Activated naive CD4-positive, alpha-beta T cell treated with Interleukin-2 at 50 U/mL for 16 hours (primary cell): ENCODE results near the gene HPCA.
"Not testable (repeated sequence)": the region's sequence is repeated elsewhere in the genome, so short reads cannot be mapped to it uniquely, and the experiment has no call there.

Experiments
- DNase-seq: peaks from one replicate; pipeline ENCODE4 v3.0.0-alpha.2; 2020

HPCA gene

DNA sequence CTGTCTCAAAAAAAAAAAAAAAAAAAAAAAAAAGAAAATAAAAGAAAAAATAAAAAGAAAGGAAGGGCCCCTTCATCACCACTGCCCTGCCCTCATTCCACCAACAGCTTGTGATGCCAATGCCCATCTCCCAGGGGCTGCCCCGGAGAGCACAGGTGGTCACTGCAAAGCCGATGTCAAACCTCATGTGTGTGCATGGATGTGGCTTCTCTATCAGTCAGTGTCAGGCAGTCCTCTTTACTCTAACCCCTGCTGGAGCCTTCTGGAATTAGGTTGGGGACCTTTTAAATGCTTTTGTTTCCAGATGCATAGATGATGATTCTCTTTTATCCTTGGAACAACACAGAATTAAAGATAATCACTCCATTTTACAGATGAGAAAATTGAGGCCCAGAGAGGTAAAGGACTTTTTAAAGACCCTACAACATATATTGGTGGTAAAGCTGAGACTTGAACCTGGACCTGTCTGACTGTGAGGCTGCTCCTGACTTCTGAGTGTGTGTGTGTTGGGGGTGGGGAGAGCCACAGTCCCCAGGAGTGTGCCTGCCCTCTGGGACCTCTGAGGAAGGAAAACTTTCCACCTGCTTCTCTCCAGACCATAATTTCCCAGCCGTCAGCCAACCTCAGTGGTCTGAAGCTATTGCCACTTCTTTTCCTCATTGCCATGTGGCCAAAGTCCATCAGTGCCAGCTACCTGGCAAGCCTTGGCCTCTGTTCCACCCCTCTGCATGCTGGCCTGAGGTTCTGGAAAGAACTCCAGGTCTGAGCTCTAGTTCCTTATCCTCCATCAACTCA, 17.9 kb downstream of the HPCA start:
- no peak for DNase-seq

DNA sequence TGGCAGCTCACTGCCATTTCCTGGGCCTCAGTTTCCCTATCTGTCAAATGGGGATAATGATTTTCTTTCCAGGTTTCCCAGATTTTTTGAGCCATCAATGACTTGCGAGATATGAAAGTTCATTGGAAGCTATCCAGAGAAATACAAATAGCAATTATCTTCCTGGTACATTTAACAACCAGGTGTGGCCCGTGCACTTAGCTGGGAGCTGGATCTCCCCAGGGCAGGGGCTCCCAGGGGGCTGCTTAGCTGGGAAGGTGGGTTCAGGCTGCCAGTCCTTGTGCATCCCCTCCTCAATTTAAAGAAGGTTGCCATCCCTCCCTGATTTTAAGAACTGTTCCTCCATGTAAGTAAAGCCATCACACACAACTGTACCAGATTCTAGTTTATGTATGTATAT, 18.5 kb downstream of the HPCA start:
- no peak for DNase-seq

DNA sequence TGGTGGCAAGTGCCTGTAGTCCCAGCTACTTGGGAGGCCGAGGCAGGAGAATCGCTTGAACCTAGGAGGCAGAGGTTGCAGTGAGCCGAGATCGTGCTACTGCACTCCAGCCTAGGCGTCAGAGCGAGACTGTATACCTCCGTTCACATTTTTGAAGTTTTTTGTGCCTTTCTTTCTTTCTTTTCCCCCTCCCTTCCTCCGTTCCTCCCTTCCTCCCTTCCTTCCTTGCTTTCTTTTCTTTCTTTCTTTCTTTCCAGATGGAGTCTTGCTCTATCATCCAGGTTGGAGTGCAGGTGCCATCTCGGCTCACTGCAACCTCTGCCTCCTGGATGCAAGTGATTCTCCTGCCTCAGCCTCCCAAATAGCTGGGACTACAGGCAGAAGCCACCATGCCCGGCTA, 19.3 kb downstream of the HPCA start:
- not testable (repeated sequence) for DNase-seq

DNA sequence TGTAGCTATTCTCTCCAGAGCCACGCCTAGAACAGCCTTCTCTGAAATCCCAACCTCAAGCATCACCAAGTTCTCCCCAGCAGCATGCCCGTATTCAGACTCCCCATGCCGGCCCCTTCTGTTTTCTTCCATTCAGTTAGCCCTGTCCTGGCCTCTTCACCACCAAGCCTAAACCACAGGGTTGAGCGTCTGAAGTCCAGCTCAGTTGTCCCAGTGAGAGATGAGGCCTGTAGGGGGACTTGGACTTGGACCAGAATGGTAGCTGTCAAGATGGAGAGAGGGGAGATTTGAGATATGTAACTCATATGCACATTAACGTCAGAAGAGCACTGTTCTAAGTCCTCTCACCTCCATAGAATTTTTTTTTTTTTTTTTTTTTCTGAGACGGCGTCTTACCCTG, 20.4 kb downstream of the HPCA start:
- no peak for DNase-seq

DNA sequence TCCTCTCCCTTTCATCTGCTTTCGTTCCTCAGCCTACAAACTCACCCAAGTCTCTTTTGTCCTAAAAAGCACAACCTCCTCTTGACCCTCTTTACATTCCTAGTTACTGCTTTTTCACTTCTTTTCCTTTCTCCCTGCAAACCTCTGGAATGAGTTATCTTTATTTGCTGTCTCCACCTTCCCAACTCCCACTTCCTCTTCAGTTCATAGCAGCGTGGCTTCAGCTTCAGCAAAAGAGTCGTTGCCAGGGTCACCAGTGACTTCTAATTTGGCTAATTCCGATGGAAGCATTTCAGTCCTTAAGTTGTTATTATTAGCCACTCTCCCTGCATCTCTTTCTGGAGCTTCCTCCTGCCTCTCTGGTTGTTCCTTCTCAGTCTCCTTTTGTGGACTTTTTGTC, 21.1 kb downstream of the HPCA start:
- DNase-seq: no peak

DNA sequence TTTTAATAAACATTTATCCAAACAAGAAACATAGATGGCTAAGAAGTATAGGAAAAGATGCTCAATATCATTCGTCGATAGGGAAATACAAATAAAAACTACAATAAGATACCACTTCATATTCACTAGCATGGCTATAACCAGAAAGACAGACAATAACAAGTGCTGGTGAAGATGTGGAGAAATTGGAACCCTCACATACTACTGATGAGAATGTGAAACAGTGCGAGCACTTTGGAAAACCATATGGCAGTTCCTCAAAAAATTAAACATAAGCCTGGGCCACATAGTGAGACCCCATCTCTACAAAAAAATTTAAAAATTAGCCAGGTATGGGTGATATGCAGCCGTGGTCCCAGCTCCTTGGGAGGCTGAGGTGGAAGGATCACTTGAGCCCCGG, 24.0 kb downstream of the HPCA start:
- DNase-seq: no peak

DNA sequence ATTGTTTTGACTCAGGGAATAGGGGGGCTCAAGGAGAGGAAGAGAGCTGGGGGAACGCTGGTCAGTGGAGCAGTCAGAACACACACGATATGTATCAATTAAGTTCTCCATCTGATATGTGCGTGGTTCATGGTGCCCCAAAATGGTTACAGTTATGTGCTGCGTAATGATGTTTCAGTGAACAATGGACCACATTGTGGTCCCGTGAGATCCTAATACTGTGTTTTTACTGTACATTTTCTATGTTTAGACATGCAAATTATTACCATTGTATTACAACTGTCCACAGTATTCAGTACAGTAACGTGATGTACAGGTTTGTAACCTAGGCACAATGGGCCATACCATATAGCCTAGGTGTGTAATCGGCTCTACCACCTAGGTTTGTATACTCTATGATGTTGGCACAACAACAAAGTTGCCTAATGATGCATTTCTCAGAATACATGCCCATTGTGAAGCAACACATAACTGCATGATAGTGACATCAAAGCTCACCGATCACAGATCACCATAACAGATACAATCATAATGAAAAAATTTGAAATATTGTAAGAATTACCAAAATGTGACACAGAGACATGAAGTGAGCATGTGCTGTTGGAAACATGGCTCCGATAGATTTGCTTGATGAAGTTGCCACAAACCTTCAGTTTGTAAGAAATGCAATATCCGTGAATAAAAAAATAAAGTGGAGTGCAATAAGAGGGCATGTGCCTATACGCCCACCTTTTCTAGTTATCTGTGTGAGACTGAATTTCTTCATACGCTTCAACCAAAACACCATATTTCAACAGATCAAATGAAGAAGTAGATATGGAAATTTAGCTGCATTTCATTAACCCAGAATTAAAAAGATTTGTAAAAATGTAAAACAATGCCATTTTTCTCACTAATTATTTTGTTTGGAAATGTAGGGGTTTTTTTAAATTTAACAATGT, 29.7 kb downstream of the HPCA start:
- no peak for DNase-seq

DNA sequence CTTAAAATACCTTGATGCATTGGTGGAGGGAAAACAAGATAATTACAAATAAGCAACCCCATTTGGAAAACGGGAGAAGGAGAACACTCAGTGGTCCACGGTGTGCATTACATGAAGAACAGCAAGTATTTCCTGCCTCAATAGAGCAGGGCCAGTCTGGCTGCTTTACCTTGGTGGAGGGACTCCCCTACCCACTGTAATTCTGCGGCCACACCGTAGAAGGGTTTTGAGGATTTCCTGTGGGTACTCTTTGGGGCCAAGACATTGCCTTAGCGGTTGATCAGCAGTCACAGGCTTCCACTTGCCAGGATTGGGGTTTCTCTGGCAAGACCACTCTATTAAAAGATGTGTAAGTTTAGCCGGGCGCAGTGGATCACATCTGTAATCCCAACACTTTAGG, 31.2 kb downstream of the HPCA start:
- no peak for DNase-seq

DNA sequence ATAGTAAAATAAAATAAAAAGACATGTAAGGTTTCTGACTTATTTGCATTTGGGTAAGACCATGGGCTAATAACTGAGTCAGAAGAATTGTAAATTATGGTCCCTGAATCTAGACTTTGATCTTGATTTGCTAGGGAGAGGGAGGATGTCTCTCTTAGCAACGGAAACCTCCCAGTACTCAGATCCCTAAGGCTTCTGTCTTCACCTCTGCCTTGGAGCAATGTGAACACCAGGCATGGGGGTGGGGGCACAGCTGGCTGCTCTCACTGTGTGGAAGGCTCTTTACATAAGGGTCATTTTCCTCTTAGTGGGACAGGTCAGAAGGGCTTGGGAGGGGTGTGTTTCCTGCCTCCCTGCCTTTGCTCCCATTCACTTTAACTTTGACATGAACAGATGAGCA, 31.9 kb downstream of the HPCA start:
- no peak for DNase-seq

DNA sequence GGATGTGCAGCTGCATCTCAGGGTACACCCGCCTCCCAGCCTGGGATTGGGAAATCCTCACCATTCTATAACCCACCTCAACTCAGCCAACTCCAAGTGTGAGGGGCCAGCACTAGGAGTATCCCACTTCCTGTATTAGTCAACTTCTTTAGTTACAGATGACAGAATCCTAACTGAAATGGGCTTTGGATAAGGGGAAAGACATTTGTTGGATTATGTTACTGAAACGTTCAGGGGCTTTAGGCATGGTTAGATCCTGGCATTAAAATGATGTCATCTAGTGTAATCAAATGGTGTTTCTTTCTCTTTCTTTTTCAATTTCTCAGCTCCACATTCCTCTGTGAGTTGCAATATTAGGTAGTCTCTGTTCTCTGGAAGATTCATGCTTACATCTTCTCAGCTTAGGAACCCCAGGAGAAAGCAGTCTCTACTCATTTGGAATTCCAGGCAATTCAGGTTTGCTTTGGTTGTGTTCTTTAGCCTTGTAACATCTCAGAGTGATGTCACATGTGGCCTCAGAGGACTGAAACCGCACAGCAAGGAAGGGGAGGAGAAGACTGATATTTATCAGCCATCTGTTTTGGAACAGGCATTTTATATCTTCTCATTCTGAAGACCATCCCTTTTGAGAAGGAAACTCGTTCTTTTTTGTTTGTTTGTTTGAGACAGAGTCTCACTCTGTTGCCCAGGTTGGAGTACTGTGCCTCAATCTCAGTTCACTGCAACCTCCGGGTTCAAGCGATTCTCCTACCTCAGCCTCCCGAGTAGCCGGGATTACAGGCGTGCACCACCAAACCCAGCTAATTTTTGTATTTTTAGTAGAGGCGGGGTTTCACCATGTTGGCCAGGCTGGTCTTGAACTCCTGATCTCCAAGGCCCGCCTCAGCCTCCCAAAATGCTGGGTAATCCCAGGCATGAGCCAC, 33.8 kb downstream of the HPCA start:
- no peak for DNase-seq

DNA sequence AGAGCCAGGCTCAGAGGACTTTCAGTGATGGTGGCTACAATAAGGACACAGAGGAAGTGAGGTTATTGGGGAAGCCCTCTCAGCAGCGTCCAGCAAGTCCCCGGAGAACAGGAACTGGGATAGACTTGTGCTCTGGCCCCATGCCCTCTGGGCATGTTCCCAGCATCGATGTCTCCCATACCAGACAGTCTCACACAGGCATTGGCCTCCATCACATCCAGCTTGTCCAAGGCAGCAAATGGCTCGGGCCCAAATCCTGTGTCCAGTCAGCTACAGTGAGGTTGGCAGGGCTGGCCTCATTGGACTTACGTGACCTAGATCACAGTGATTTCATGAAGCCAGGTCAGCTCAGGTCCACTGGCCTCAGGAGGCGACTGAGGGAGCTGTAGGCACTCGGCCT, 34.5 kb downstream of the HPCA start:
- DNase-seq: no peak

DNA sequence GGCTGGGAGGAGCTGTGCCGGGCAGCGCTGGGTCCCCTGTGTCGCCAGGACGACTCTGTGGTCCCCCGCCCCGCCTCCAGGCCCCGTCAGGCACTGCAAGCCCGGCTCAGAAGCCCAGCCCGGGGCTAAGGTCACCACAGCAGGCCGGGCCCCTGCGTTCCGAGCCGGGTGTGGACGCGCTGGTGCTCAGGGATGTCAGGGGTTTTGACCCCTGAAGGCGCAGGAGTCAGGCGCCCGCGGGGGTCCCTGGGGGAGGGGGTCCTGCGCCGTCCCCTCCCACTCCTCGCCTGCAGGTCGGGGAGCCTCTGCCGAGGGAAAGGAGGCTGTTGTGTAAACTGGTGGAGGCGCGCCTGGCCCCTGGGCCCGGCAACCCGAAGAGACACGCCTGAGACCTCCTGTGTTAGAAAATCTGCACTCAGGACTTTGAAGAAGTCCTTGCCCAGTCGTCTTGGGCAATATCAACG, 38.6 kb downstream of the HPCA start:
- DNase-seq: peak; percentile 12

DNA sequence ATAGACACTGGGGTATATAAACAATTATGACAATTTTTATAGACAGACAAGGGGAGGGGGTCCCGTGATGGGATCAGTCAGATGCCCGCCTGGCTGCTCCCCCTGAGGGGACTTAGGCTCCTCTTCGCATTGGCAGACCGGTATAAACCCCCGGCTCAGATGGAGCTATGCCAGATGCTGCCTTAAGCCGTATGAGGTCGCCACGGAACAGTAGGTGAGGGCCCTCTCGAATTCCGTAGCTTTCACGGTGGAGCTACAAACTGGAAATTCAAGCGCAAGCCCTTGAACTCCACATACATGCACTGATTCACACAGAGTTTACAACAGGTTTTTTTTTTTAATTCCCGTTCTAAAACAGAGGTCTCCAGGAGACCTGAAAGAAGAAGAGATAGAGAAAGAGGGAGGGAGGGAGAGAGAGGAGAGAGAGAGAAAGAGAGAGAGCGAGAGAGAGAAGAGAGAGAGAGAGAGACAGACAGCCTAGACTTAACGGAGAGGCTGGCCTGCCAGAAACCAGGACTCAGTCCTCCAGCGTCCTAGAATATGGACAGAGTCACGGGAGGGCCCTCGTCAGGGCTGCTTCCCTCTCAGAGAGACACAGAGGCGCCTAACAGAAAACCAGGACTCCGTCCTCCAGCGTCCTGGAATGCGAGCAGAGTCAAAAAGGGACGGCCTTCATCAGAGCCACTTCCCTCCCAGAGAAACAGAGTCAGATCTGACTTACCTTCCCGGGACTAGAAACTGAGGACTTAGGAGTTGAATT, 39.3 kb downstream of the HPCA start:
- peak; percentile 10 for DNase-seq

DNA sequence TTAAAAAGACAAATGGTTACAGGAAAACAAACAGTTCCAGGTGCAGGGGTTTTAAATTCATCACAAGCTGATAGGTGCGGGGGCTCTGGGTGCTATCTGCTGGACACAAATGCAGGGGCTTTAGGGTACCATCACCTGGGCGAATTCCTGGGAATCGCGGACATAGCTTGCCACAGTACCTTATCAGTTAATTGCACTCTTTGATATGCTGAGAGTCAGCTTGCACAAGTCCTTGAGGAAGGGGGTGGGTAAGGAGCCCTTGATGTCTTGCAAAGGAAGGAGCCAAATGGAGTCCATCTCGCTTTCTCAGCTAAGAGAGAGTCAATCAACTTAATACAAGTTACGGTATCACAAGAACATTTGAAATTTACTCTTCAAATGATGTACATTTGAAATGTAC, 40.3 kb downstream of the HPCA start:
- DNase-seq: no peak

DNA sequence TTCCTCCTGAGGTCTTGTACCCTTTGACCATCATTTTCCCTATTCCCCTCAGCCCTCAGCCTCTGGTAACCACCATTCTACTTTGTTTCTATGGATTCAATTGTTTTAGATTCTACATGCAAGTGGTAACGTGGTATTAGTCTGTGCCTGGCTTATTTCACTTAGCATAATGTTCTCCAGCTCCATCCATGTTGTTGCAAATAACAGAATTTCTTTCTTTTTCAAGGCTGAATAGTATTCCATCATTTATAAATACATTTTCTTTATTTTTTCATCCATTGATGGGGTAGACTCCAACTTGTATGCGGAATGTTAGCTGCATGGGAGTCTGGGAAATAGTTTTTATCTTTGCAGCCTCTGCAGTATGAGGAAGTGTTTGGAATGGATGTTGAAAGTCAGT, 41.1 kb downstream of the HPCA start:
- no peak for DNase-seq

DNA sequence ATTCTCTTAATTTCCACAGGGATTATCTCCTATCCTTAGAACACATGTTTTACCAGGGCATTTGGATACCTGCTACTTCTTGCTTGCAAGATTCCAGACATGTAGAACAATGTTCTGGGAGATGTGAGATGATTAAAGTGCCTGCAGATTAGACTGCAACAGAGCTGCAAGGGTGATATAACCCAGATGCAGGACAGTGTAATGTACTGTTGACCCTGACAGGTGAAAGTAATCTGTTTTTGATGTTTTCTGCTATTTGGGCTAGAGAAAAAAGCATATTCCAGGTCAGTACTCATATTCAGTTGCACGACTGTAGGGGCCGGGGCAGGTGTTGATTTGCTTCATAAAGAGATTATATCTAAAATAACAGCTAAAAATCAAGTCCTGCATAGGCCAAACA, 42.0 kb downstream of the HPCA start:
- no peak for DNase-seq

DNA sequence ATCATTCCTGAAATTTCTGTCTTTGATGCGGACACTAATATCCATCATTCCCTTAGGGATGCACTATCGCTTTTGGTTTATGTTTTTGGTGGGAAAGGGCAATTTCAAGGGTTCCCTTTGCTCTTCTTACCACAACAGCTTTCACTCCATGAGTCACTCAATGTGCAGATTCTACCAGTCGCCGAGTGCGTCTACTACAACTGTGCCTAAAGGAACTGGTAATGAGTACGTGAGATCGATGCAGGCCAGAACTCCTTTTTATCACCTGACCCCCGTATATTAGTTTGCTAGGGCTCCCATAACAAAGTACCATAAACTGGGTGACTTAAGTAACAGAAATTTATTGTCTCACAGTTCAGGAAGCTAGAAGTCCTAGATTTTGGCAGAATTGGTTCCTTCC, 42.4 kb downstream of the HPCA start:
- no peak for DNase-seq

DNA sequence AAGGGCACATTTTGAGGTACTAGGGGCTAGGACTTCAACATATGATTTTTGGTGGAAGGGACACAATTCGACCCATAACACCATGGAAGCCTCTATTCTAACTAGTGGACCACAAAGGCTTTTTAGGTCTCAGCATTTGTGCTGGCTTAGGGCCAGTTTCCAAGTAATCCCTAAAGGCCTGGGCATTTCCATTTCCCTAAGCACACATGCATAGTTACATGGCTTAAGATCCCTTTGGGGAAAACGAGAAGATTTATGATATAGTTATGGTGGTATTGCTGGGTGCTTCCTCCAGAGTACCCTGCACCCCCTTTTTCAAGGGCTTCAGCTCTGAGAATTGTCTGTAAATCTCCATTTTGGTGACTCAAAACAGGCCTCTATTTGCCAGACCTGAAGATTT, 43.1 kb downstream of the HPCA start:
- no peak for DNase-seq

DNA sequence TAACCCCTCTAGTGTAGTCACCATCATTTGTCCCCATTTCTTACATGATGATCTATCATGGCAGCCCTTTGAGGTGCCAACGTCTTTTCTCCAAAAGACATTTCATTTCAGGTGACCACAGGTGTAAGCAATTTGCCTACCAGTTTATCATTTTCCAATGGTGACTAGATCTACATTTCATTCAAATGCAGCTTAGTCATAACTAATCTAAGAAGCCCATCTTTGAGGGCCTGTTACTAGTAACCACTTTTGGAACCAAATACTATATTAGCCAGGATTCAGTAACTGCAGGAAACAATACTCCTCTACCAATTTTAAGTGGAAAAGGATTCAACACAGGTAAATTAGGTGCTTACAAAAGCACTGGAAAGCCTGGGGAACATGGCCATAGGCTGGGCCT, 45.5 kb downstream of the HPCA start:
- DNase-seq: no peak

DNA sequence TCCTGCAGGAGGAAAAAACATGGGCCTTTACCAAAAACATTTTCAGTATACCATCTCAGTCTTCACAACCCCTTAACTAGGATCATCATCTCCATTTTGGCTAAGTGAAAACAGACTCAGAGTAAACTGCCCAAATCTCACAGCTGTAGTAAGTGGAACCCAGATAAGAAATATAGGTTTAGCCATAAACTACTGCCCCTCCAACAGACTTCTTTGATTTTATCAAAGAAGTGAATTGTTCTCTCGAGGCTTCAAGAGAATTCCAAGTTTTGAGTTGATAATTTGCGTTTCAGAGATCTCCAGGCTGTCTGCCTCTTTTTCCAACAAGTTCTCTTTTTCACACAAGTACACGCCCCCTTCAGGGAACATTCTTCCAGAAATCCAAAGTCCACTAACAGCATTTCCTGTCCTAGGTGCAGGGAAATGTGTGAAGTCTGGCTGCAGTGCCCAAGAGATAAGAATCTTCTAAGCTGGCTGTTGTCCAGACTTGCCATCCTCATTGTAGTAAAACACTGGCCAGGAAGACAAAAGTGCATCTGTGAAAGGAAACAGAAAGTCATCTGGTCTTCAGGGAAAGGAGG, 47.5 kb downstream of the HPCA start:
- DNase-seq: no peak

DNA sequence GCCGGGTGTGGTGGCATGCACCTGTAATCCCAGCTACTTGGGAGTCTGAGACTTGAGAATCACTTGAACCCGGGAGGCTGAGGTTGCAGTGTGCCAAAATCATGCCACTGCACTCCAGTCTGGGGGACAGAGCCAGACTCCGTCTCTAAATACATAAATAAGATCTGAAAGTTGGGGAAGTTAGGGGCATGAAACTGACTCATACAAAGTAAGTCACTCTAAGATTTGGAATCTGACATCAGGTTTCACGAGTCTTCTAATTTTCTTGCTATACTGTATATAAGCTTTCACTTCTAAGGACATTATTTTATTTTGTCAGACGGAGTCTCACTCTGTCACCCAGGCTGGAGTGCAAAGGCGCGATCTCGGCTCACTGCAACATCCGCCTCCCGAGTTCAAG, 48.2 kb downstream of the HPCA start:
- DNase-seq: no peak

DNA sequence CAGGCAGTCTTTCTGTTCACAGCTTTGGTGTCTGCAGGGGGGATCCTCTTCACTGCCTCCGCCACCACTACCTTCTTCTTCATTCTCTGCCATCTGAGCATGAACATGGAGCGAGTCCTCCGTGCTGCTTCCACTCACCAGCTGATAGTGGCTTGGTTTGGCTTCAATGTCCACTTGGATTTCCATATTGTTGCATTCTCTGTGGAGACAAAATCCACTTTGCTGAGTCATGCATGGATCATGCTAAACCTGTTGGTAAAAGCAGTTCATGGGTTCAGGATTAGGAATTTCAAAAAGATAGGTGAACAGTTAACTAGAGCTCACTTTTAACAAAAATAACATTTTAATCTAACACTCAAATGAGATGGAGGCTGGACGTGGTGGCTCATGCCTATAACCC, 50.8 kb downstream of the HPCA start:
- DNase-seq: no peak
